COLO829 (cell line): Measurements from ENCODE around the gene PRPF38A.

ENCODE experiments used
- DNase-seq: peaks from one replicate; pipeline ENCODE4 v3.0.0; 2012; ENCODE audit warnings: low spot score

PRPF38A gene

GRCh38 chr1:52463891-52464290 lies 59.5 kb downstream of the PRPF38A start:
- DNase-seq, result no peak

GRCh38 chr1:52469108-52469507 lies 64.7 kb downstream of the PRPF38A start:
- DNase-seq, result no peak
